HG02884 (cell line): Measurements from ENCODE around the gene KIF1A.

ENCODE experiments used
- ATAC-seq: cut with Tn5 transposase; IDR thresholded peaks from one replicate; pipeline ENCODE4 v1.9.1; 2021; ENCODE audit warnings: mild to moderate bottlenecking, moderate library complexity; ENCODE audit not compliant: unreplicated experiment

The KIF1A gene

GRCh38 chr2:240672701-240673190 is 147.3 kb downstream of the KIF1A start:
- ATAC-seq, result no peak

GRCh38 chr2:240672076-240672700 is 147.8 kb downstream of the KIF1A start:
- no peak for ATAC-seq

- ATAC-seq, result no peak
Measured at GRCh38 chr2:240670950-240671349, 149.1 kb downstream of the KIF1A start.

- ATAC-seq, result no peak
Measured at GRCh38 chr2:240670402-240670801, 149.6 kb downstream of the KIF1A start.

- ATAC-seq, result no peak
Measured at GRCh38 chr2:240664622-240665021, 155.4 kb downstream of the KIF1A start.
